Lung microvascular endothelial cell (primary cell): ENCODE results near the gene CD9. TPM values are rescaled to one million over a fixed set of nuclear protein-coding genes. Genes with fewer than 3 reads are reported as not detected.

Experiments used
- DNase-seq, 2 donors: peaks; one replicate each; pipeline versions ENCODE4 v3.0.0 to v3.0.0-alpha.2; 2010; ENCODE audit warnings: low read depth in 2 of 2
- total RNA-seq: library from RNA; depleted of rRNA; stranded (reverse); fragments of >200 nt; gene quantifications from 2 replicates; pipeline ENCODE4 v1.2.1, GENCODE V29; 2014

CD9 gene
- total RNA-seq, 1 donor from 2014 or later, result 1,196 TPM

DNA sequence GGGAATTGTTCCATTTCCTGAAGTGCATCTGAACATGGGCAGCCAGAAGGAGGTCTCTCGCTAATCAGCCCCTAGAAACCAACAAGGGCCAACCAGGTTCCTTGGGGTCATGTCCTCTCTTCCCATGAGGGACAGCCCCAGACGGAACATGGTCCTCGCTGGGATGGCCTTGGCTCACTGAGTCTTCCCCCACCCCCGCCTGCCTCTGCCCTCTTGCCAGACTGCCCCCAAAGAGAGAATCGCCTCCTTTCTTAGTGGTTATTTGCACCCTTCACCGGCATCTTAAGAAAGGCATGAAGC is 36.4 kb downstream of the CD9 start:
- no peak for DNase-seq

DNA sequence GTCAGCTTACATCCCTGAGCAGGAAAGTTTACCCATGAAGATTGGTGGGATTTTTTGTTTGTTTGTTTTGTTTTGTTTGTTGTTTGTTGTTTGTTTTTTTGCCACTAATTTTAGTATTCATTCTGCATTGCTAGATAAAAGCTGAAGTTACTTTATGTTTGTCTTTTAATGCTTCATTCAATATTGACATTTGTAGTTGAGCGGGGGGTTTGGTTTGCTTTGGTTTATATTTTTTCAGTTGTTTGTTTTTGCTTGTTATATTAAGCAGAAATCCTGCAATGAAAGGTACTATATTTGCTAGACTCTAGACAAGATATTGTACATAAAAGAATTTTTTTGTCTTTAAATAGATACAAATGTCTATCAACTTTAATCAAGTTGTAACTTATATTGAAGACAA is 37.6 kb downstream of the CD9 start:
- DNase-seq, result no peak

DNA sequence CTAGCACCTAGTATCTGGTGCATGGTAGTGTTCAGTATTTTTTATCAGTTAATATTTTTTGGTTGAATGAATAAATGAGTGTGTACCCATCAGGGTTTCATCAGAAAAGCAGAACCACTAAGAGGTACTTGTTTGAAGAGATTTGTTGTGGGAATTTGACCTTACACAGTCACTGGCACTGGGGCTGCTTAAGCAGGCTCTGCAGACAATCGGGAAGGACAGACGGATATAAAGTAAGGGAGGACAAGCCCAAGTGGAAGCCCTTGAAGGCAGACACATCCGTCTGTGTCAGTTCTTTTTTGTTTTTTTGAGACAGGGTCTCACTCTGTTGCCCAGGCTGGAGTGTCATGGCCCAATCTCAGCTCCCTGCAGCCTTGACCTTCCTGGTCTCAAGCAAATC is 38.7 kb downstream of the CD9 start:
- no peak for DNase-seq

DNA sequence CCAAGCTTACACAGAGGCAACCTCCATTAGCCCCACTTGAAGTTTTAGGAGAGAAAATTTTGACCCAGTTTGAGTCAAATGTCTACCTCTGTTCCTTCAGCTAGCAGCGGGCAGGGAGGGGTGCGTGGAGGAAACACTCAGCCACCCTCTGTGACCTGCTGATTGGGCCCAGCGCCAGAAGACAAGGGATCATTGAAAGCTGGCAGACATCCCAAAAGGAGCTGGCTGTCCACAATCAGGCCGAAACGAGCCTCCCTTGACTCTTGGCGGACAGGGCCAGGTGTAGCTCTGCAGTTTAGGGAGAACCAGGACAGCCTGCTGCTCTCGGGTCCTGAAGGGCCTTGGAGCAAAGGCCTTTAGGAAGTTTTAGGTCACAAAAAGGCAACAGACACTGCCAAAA is 41.3 kb downstream of the CD9 start:
- DNase-seq, result peak in 1 of 2 donors; percentile 74

DNA sequence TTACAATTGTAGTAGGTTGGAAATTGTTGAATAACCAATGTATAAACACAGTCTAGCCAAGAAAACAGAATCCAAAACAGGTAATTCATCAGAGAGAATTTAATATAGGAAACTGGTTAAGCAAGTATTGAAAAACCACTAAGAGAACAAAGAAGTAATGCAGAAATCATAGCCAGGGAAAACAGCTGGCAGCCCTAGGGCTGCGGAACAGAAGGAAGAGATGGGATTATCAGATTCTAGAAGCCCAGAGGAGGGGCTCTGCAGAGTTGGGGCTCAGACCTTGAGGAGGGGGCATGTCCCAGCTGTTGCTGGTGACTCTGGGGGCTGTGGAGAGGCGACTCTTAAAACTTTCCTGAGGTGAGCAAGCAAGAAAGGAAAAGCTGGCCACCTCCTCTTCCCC is 49.4 kb downstream of the CD9 start:
- no peak for DNase-seq

DNA sequence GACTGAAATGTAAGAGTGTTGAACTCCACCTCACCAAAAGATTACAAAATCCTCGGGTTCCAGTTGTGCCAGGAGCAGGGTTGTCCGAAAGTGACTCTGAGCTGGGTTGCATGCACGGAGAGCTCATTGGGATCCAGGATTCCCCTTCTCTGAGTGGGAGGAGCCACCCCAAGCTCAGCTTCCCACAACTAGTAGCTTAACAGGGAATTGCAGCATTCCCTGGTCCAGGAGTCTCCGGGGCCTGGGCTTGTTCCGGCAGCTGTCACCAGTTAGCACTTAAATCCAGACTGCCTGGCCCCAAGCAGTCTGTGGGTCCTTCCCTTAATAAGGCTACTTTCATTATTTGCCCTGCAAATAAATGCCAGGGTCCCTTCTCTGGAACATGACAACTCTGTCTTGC is 50.1 kb downstream of the CD9 start:
- no peak for DNase-seq

DNA sequence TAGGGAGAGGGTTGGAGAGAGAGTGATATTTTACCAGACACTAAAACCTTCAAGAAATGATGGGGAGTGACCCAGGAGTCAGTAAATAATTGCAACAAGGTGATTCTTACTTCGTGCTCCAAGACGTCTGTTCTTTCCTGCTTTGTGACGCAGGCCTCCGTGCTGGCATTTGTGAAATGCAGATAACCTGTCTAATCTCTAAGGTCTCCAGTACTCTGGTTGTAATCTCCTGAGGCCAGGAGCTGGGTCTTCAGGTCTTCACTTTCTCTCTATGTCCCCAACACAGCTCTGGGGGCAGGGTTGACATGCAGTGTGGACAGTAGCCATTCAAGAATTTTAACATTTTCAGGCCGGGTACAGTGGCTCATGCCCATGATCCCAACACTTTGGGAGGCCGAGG is 53.1 kb downstream of the CD9 start:
- no peak for DNase-seq

DNA sequence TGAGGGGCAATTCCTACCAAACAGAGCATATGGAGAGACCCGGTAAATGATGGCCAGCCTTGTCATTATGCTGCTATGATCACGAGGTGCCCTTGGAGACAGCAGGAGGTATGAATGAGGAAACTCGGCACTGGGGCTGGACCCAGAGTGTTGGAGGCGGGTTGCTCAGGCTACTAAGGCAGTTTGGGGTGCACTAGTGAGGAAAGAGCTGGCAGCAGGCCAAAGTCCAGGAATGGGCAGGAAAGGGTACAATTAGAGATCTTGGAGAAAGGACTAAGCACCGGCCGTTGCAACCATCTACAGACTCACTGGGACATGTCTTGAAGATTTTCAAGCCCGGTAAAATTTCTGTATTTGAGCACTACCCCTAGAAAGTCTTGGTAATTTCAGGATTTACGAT is 54.3 kb downstream of the CD9 start:
- DNase-seq, result no peak

DNA sequence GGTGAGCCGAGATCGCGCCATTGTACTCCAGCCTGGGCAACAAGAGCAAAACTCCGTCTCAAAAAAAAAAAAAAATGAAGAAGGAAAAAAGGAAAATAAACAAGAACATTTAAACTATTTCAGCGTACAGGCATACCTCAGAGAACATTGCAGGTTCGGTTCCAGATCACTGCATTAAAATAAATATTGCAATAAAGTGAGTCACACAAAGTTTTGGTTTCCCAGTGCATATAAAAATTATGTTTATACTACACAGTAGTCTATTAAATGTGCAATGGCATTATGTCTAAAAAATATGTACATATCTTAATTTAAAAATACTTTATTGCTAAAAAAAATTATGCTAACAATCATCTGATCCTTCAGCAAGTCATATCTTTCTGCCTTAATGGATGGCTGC is 56.8 kb downstream of the CD9 start:
- DNase-seq, result no peak

DNA sequence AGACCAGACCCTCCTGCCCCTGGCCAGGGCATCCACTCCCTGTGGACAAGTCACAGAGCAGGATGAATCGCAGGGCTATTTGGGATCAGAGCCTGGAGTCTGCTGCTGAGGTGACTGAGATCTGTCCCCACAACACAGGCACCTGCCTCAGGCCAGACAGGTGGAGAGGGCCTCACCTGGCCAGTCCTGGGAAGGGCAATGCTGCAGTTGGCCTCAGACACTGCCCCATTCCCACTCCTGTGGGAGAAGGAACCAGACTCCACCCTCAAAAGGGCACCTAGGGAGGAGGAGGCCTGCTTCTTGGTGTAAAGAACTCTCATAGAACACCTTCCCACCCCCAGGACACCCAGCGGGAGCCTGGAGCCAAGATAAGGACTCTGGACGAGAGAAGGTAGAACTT is 62.0 kb downstream of the CD9 start:
- no peak for DNase-seq

DNA sequence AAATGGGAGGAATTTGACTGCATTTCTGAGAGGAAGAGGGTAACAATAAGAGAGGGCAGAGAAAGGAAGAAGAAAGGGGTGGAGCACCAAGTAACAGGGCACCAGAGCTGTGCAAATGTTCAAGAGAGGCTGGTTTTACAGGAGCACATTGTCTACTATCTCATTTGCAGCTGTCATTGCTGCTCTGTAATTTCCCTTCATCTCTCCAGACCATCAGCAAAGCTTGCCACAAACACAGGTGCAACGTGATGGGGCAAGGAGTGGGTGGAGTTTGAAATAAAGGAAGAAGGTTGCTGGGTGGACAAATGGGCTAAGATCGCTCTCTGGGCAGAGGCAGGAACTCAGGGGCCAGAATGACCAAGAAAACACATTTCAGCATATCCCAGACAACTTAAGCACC is 62.4 kb downstream of the CD9 start:
- DNase-seq, result no peak

DNA sequence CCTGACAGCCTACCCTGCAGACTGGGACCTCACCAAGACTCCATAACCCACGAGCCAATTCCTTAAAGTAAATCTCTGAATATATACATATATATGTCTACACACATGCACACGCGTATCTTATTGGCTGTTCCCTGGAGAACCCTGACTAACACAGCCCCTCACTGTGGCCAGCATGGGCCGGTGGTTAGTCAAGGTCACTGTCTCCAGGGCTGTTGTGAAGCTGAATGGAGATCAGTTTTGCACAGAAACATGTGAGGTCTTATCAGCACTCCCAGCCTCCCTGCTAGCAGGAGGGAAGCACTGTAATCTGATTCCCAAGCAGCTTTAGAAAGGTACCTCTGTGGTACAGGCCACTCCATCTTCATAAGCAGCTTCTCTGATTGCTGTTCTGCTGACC is 63.7 kb downstream of the CD9 start:
- DNase-seq, result no peak

DNA sequence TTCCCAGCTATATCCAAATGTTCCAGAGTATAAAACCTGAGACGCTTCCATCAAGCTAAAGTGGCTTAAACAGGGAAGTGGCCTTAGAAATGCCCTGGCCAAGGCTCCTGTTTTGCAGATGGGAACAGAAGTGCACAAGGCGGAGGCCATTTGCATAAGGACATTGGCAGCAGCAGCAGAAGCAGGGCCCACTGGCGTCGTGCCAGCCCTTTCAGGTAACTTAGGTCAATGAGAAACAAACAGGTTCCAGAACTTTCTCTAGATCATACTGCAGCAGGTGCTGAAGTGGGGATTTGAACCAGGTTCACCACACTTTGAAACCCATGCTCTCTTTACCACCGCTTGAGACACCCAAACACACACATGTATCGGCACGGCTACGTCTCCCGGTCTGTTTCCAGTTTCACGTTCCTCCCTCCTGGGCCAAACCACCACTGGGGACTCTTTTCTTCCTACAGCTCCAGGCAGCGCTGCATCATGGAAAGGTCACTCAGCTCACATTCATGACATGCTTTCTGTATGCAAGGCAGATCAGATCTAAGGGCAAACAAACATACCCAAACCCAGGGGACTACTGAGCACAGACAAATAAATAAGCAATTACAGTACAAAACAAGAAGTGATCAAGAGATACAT is 64.3 kb downstream of the CD9 start:
- peak in 1 of 2 donors; percentile 35 for DNase-seq

DNA sequence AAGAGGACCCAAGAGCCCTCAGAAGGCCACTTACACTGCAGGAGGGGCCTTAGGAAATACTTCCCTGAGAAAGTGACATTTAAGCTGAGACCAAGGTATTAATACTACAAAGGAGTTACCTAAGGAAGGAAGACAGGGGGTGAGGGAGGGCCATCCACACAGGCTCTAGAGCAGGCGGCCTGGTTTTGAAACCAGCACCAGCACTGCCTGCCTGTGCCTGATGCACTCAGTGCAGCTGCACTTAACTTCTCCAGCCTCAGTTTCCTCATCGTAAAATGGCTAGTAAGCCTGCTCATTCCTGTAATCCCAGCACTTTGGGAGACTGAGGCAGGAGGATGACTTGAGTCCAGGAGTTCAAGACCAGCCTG is 64.8 kb downstream of the CD9 start:
- DNase-seq, result no peak

DNA sequence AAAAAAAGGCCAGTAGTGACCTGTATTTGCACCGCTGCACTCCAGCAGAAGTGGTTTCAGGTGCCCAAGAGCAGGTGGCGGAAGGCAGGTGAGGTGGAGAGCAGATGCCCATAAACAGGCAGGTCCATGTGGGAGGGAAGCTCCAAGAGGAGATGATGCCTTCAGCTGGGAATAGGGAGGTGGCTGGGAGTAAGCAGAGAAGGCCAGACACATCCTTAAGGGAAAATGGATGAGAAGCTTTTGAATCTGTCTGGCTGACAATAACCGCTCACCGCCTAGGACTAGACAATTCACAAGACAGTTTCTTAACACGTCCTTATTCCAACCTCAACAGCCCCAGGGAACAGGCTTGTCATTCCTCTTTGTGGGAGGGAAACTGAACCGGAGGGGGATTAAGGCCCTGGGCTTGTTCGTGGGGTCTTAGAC is 66.4 kb downstream of the CD9 start:
- no peak for DNase-seq

DNA sequence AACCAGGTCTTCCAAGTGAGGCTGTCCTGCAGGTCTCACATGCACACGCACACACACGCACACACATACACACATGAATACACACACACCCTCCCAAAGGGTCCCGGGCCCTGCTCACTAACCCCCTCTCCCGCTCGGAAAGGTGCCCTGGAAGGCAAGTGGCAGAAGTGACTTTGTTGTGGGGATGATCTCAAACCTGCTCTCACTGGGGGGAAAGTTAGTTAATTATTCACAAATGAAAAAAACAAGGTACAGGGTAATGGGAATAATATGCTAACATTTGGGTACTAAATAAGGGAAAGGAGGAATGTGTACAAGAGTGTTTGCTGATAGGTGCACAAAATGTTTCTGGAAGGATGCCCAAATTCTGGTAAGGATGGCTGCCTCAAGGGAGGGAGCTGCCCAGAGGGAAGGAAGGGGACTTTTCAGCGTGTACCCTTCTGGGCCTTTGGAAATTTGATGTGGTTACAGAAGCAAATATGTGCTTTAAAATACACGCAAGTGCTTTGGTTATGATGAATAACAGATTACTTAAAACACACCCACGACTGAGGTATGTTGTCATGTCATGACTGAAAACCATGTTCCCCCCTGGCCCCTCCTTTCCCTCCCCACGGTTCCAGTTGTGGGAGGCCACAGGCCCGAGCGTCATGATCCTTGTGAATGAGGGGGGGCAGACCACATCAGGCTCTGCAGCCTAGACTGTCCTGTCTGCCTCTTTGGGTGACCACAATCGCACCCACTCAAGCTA is 66.9 kb downstream of the CD9 start:
- DNase-seq, result no peak

DNA sequence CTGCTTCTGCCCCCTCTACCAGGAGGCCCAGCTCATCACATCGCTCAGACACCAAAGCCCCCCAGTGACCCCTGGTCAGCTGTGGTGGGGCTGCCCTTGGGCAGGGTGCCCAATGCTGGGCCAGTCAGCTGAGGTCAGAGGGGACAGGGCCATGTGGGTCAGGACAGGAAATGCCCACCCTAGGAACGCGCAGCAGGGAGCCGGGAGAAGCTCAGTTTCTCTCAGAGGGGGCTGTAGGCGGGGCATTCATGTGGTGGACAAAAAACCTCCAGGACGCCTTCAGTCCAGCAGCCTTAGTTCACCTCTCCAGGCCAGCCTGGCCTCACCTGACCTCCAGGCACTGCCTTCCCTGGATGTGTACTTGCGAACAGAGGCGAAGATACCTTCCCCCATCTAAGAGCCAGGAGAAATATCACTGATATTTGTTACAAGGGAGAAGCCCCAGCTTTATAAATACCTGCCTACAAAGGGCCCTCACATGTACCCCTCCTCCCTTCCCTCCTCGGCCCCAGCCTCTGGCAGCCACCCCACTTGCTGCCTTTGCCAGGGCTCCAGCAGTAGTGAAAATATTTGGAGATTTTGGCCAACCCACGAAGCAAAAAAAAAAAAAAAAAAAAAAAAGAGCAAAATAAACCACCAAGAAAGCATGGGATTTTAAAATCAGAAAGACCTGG is 68.4 kb downstream of the CD9 start:
- DNase-seq, result no peak

DNA sequence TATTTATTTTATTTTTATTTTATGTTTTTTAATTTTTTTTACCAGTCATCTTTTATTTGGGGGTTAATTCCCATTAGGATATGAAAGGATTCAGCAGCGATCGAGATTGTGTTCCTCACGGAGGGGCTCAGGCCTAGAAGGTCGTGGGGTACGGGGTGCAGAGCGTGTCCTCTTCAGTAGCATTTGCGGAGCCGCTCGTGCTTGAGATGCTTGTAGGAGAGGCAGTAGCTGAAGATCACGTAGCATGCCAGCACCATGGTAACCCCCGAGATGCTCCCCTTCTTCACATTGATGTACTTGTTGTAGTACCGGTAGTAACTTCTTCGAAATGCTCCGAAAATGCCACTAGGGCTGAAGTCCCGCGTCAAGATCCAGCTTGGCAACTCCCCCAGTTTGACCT is 69.8 kb downstream of the CD9 start:
- no peak for DNase-seq

DNA sequence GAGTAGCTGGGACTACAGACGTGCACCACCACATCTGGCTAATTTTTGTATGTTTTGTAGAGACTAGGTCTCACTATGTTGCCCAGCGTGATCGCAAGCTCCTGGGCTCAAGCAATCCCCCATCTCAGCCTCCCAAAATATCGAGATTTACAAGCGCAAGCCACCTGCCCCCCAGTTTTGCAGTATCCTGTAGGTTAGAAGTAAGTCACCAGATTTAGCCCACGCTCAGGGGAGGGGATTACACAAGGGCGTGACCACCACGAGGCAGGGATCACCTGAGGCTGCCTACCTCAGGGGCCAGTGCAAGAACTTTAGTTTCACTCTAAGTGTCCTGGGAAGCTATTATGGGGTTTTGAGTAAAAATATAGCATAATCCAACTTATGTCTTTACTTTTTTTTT is 71.1 kb downstream of the CD9 start:
- DNase-seq, result no peak

DNA sequence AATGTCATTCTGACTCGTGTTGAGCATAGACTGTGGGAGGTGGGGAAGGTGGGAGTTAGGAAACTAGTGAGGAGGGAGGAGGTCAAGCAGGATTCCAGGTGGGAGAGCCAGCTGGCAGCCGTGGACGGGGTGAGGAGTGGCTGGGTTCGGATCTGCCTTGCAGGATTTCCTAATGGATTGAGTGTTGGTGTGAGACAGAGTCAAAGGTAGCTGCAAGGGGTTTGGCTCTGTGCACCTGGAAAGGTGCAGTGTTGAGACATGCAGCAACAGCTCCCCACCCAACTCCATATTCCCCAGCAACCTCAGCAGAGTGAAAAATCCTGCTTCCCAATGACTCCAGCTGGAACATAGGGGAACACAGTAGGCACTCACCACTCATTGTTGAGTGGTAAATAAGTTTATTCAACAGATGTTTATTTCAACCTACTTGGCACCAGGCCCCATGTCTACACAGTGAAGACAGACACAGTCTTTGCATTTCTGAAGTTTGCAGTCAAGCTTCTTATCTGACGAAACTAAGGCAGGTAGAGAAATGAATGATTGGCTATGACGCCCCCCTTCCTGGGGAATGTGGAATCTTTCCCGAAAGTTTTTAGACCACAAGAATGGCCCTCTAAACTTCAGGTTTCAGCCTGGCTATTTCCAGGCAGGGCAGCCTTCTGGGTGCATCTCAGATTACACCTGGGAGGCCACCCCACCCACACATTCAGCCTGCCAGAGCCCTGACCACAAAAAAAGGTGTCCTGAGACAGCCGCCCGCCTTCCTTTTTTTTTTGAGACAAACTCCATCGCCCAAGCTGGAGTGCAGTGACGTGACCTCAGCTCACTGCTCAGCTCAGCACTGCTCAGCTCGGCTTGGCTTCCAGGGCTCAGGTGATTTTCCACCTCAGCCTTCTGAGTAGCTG is 72.4 kb downstream of the CD9 start:
- no peak for DNase-seq

DNA sequence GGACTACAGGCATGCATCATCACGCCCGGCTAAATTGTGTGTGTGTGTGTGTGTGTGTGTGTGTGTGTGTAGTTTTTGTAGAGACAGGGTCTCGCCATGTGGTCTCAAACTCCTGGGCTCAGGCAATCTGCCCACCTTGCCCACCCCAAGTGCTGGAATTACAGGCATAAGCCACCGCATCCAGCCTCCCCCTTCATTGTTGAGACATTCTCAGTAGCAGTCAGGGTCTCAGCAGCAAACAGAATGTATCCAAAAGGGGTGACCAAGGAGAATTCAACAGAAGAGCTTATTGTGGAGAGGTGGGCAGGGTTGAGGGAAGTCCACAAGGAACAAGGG is 73.0 kb downstream of the CD9 start:
- no peak for DNase-seq

DNA sequence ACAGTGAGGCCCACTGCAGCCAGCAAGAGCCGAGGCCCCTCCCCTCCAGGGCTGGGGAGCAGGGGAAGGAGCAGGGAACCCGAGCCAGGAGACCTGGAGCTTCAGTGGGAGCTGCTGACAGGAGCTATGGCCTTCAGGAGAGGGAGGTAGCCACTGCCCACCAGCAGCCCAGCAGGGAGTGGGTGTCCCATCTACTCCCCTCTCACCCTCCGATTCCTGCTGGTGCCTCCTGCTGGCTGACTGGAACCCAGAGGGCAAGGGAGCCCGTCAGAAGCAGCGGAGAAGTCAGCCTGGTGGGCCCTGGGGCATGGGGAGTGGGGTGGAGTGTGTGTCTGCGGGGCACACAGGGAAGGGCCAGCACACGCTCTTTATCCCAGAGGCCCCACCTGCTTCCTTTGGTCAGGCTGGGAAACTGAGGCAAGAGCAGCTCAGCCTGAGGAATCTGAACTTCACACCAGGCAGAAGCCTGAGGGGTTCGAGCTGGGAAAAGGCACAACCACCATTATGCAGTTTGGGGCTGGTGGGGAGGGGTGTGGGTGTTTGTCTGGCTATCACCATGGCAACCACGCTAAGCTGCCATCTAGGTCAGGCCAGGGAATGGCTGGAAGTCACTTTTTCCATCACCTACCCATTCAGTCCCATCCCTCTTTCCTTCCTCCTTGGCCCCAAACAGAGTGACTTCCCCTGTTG is 73.5 kb downstream of the CD9 start:
- peak; percentile 77 to 100 for DNase-seq
